Neuronal stem cell (in vitro differentiated cells): Measurements from ENCODE around the gene AEN. TPM values are rescaled to one million over a fixed set of nuclear protein-coding genes. Genes with fewer than 3 reads are reported as not detected.

ENCODE experiments used
- DNase-seq: peaks from one replicate; pipeline ENCODE4 v3.0.0-alpha.2; 2013; ENCODE audit warnings: low spot score
- H2AFZ ChIP-seq: one replicate; pipeline ENCODE4 v1.6.1; 2013; ENCODE audit warnings: mild to moderate bottlenecking, low read length, inconsistent platforms
- H2AK5ac ChIP-seq: 2 replicates; pipeline ENCODE4 v1.6.1; 2013; ENCODE audit warnings: low read depth, mild to moderate bottlenecking, inconsistent platforms, low read length, moderate library complexity, mixed read lengths
- H2BK120ac ChIP-seq: 2 replicates; pipeline ENCODE4 v1.6.1; 2013; ENCODE audit warnings: low read depth, mild to moderate bottlenecking, inconsistent platforms, low read length, moderate library complexity, mixed read lengths
- H2BK12ac ChIP-seq: one replicate; pipeline ENCODE4 v1.6.1; 2013; ENCODE audit warnings: low read length, inconsistent platforms
- H2BK15ac ChIP-seq: 2 replicates; pipeline ENCODE4 v1.6.1; 2013; ENCODE audit warnings: mild to moderate bottlenecking, low read length, inconsistent platforms, mixed read lengths
- H2BK5ac ChIP-seq: one replicate; pipeline ENCODE4 v1.6.1; 2013; ENCODE audit warnings: inconsistent platforms, mild to moderate bottlenecking, low read length, moderate library complexity
- H3K14ac ChIP-seq: one replicate; pipeline ENCODE4 v1.6.1; 2013; ENCODE audit warnings: low read length, inconsistent platforms
- H3K18ac ChIP-seq: 2 replicates; pipeline ENCODE4 v1.6.1; 2013; ENCODE audit warnings: low read length, inconsistent platforms
- H3K23ac ChIP-seq: 2 replicates; pipeline ENCODE4 v1.6.1; 2013; ENCODE audit warnings: low read depth, mild to moderate bottlenecking, mixed read lengths, low read length, inconsistent platforms; ENCODE audit not compliant: poor library complexity
- H3K27ac ChIP-seq: replicated peaks from 3 replicates; pipeline ENCODE4 v1.5.1; 2013; ENCODE audit warnings: low read length, inconsistent platforms
- H3K27me3 ChIP-seq, 3 experiments: 2 replicates each; pipeline ENCODE4 v1.6.1; 2013; ENCODE audit warnings: low read length in 3 of 3, mild to moderate bottlenecking in 2 of 3, inconsistent platforms in 1 of 3, low read depth in 1 of 3, mixed read lengths in 1 of 3, moderate library complexity in 1 of 3; ENCODE audit not compliant: control insufficient read depth in 3 of 3, insufficient read depth in 3 of 3
- H3K36me3 ChIP-seq, 2 donors: replicated peaks in 1 of 2; 2 replicates each; pipeline ENCODE4 v1.6.1; 2013; ENCODE audit warnings: low read length in 2 of 2; ENCODE audit not compliant: control insufficient read depth in 2 of 2, insufficient read depth in 2 of 2
- H3K4ac ChIP-seq: 2 replicates; pipeline ENCODE4 v1.6.1; 2013; ENCODE audit warnings: inconsistent platforms, mild to moderate bottlenecking, low read length, moderate library complexity
- H3K4me1 ChIP-seq, 2 donors: 1 replicate in 1 of 2; 2 replicates in 1 of 2; pipeline ENCODE4 v1.6.1; 2013; ENCODE audit warnings: low read length in 2 of 2, low read depth in 1 of 2; ENCODE audit not compliant: control insufficient read depth in 2 of 2, insufficient read depth in 1 of 2
- H3K4me2 ChIP-seq: one replicate; pipeline ENCODE4 v1.6.1; 2013; ENCODE audit warnings: mild to moderate bottlenecking, low read length, inconsistent platforms; ENCODE audit not compliant: insufficient read depth, poor library complexity, severe bottlenecking
- H3K4me3 ChIP-seq, 2 donors: 2 replicates each; pipeline ENCODE4 v1.5.1; 2013; ENCODE audit warnings: low read length in 2 of 2, mild to moderate bottlenecking in 2 of 2, inconsistent platforms in 1 of 2, moderate library complexity in 1 of 2
- H3K79me1 ChIP-seq: one replicate; pipeline ENCODE4 v1.6.1; 2013; ENCODE audit warnings: low read depth, mild to moderate bottlenecking, inconsistent platforms, low read length, moderate library complexity
- H3K9ac ChIP-seq: one replicate; pipeline ENCODE4 v1.6.1; 2013; ENCODE audit warnings: mild to moderate bottlenecking, low read depth, low read length, inconsistent platforms; ENCODE audit not compliant: poor library complexity
- H3K9me3 ChIP-seq, 2 donors: replicated peaks in 1 of 2; 2 replicates each; pipeline versions ENCODE3 to v1.6.1; 2013; ENCODE audit warnings: low read length in 2 of 2, mild to moderate bottlenecking in 2 of 2, inconsistent platforms in 1 of 2, low read depth in 1 of 2, mixed read lengths in 1 of 2, moderate library complexity in 1 of 2; ENCODE audit not compliant: control insufficient read depth in 2 of 2, insufficient read depth in 1 of 2
- H4K8ac ChIP-seq: one replicate; pipeline ENCODE4 v1.6.1; 2013; ENCODE audit warnings: low read depth, mild to moderate bottlenecking, inconsistent platforms, low read length, moderate library complexity
- H4K91ac ChIP-seq: one replicate; pipeline ENCODE4 v1.6.1; 2013; ENCODE audit warnings: low read length, low read depth, mild to moderate bottlenecking, inconsistent platforms; ENCODE audit not compliant: poor library complexity
- WGBS, 2 donors: extraction: QIAGEN DNeasy Blood & Tissue Kit; methylation state at CpG; one replicate each; pipeline ENCODE4 v1.1.7; 2013; ENCODE audit warnings: missing lambda C conversion rate in 2 of 2, mixed read lengths in 1 of 2; ENCODE audit not compliant: insufficient read length in 2 of 2, insufficient replicate concordance in 1 of 2; ENCODE audit errors: extremely low coverage in 2 of 2; 5-methylcytosine and 5-hydroxymethylcytosine counted together
- polyA plus RNA-seq, 2 experiments: library from polyadenylated mRNA; stranded (reverse); fragments of 200-250 nt; gene quantifications; one replicate each; pipeline ENCODE4 v1.2.3, GENCODE V29; 2013

AEN gene, protein sequence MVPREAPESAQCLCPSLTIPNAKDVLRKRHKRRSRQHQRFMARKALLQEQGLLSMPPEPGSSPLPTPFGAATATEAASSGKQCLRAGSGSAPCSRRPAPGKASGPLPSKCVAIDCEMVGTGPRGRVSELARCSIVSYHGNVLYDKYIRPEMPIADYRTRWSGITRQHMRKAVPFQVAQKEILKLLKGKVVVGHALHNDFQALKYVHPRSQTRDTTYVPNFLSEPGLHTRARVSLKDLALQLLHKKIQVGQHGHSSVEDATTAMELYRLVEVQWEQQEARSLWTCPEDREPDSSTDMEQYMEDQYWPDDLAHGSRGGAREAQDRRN
- 42.3 TPM for polyA plus RNA-seq (2013, experiment 1 of 2)
- 41.6 TPM for polyA plus RNA-seq (2013, experiment 2 of 2)

- H2AK5ac ChIP-seq = peak within 1 kb of the TSS; percentile 34
- peaks cover 3 to 37% of the 10 kb centered on the region in 2 donors for H3K36me3 ChIP-seq
- no CpG with 5 or more reads among the region's 71 CpGs for WGBS, 2 donors
- peak within 1 kb of the TSS; percentile 95 for H3K18ac ChIP-seq
- no peak within 1 kb of the TSS for H3K14ac ChIP-seq
- H4K91ac ChIP-seq = peak within 1 kb of the TSS; percentile 24
- H3K23ac ChIP-seq = peak within 1 kb of the TSS; percentile 90
- peaks cover 3% of the 10 kb centered on the region for H3K79me1 ChIP-seq
- no peak within 1 kb of the TSS for H4K8ac ChIP-seq
- H2BK120ac ChIP-seq = no peak within 1 kb of the TSS
- no peak within 1 kb of the TSS for H2BK15ac ChIP-seq
- peak within 1 kb of the TSS; percentile 89 for H3K9ac ChIP-seq
- H3K9me3 ChIP-seq = no peaks in the 10 kb centered on the region
- peak; percentile 90 for DNase-seq
- H3K27ac ChIP-seq = peak within 1 kb of the TSS; percentile 15
- H3K4ac ChIP-seq = peak within 1 kb of the TSS; percentile 14
- peak within 1 kb of the TSS; percentile 81 for H3K4me2 ChIP-seq
- H2BK12ac ChIP-seq = no peak within 1 kb of the TSS
- peak within 1 kb of the TSS; percentile 95 for H2BK5ac ChIP-seq
- H3K27me3 ChIP-seq = no peaks in the 10 kb centered on the region
- H2AFZ ChIP-seq = peak within 1 kb of the TSS; percentile 79
- H3K4me3 ChIP-seq = peak within 1 kb of the TSS; percentile 93 to 94
- peaks cover 16 to 17% of the 10 kb centered on the region in 2 donors for H3K4me1 ChIP-seq
These were observed at the start of gene AEN for GRCh38 chr15:88620995-88621772. TSS of gene AEN (plus strand) at chr15:88621340. CDS start at chr15:88626210, 4,870 bp downstream.

- no peaks in the 10 kb centered on the region for H3K9me3 ChIP-seq
- H4K91ac ChIP-seq = no peak overlapping the region
- H3K23ac ChIP-seq = no peak overlapping the region
- no peak overlapping the region for H3K18ac ChIP-seq
- H3K4me1 ChIP-seq = peaks cover 12% of the 10 kb centered on the region in 2 donors
- H3K27ac ChIP-seq = no peak overlapping the region
- no peak overlapping the region for H3K4me3 ChIP-seq
- WGBS, 2 donors = no CpG with 5 or more reads among the region's 5 CpGs
- no peak overlapping the region for H3K4me2 ChIP-seq
- no peak overlapping the region for H2AFZ ChIP-seq
- H3K4ac ChIP-seq = no peak overlapping the region
- H2BK5ac ChIP-seq = no peak overlapping the region
- no peak overlapping the region for H3K14ac ChIP-seq
- no peak overlapping the region for H2AK5ac ChIP-seq
- no peaks in the 10 kb centered on the region for H3K36me3 ChIP-seq
- no peak overlapping the region for H4K8ac ChIP-seq
- peaks cover 0 to 32% (median 0%) of the 10 kb centered on the region in 3 experiments for H3K27me3 ChIP-seq
- DNase-seq = no peak
- H2BK120ac ChIP-seq = no peak overlapping the region
- no peak overlapping the region for H3K9ac ChIP-seq
- no peak overlapping the region for H2BK12ac ChIP-seq
- no peaks in the 10 kb centered on the region for H3K79me1 ChIP-seq
- no peak overlapping the region for H2BK15ac ChIP-seq
These were observed 49.3 kb upstream of the AEN start for GRCh38 chr15:88571852-88572259.

- Histone ChIP-seq H3K27ac (peak overlapping the region; percentile 54), H3K9ac (no peak overlapping the region), H3K9me3 (no peaks in the 10 kb centered on the region), H3K4me2 (no peak overlapping the region), H3K4ac (no peak overlapping the region), H3K36me3 (no peaks in the 10 kb centered on the region), H2AK5ac (no peak overlapping the region), H3K79me1 (no peaks in the 10 kb centered on the region), H2BK12ac (no peak overlapping the region), H3K4me1 (peaks cover 12% of the 10 kb centered on the region in 2 donors), H3K18ac (peak overlapping the region; percentile 81), H2AFZ (peak overlapping the region; percentile 85), H3K23ac (no peak overlapping the region), H2BK5ac (no peak overlapping the region), H4K91ac (no peak overlapping the region), H3K14ac (no peak overlapping the region), H2BK15ac (no peak overlapping the region), H4K8ac (no peak overlapping the region), H3K27me3 (peaks cover 0 to 18% (median 0%) of the 10 kb centered on the region in 3 experiments), H2BK120ac (no peak overlapping the region), H3K4me3 (no peak overlapping the region)
- DNase-seq = no peak
- WGBS, 2 donors = no CpG with 5 or more reads among the region's 1 CpG
These were observed 47.1 kb upstream of the AEN start for GRCh38 chr15:88574077-88574476.

- WGBS, 2 donors = no CpG with 5 or more reads among the region's 7 CpGs
- no peak overlapping the region for H2BK5ac ChIP-seq
- DNase-seq = peak; percentile 31
These were observed 46.5 kb upstream of the AEN start for GRCh38 chr15:88574655-88575054.

More at GRCh38 chr15:88574655-88575054, 46.5 kb upstream of the AEN start:
- no peak overlapping the region for H3K9ac ChIP-seq
- H3K9me3 ChIP-seq = no peaks in the 10 kb centered on the region
- H3K27ac ChIP-seq = peak overlapping the region; percentile 54
- H3K4me2 ChIP-seq = peak overlapping the region; percentile 28
- H3K79me1 ChIP-seq = no peaks in the 10 kb centered on the region
- H2BK15ac ChIP-seq = no peak overlapping the region
- no peaks in the 10 kb centered on the region for H3K36me3 ChIP-seq
- no peak overlapping the region for H3K23ac ChIP-seq
- H3K18ac ChIP-seq = no peak overlapping the region
- H3K14ac ChIP-seq = no peak overlapping the region
- no peak overlapping the region for H4K8ac ChIP-seq
- H3K4me3 ChIP-seq = no peak overlapping the region
- peaks cover 12% of the 10 kb centered on the region in 2 donors for H3K4me1 ChIP-seq
- H4K91ac ChIP-seq = no peak overlapping the region
- H3K27me3 ChIP-seq = peaks cover 0 to 18% (median 0%) of the 10 kb centered on the region in 3 experiments
- no peak overlapping the region for H3K4ac ChIP-seq
- H2AK5ac ChIP-seq = no peak overlapping the region
- no peak overlapping the region for H2BK120ac ChIP-seq
- H2AFZ ChIP-seq = peak overlapping the region; percentile 85
- no peak overlapping the region for H2BK12ac ChIP-seq
